Gastrocnemius medialis (tissue), 4 donors: ENCODE data around the gene SAMD11.

Source experiments
- POLR2A ChIP-seq, 2 donors: fragments of 450-650 bp; IDR thresholded peaks; one replicate each; pipeline ENCODE4 v1.6.1; 2017; ENCODE audit warnings: antibody characterized with exemption in 2 of 2, mild to moderate bottlenecking in 2 of 2, moderate library complexity in 2 of 2
- TF ChIP-seq, protein P1 (sequence below), 5 experiments: fragments of 450-650 bp in 3 of 5; fragments of 200-600 bp in 2 of 5; sonication (generic) in 2 of 5; IDR thresholded peaks in 4 of 5; conservative IDR thresholded peaks in 1 of 5; 1 replicate in 4 of 5; 2 replicates in 1 of 5; pipeline ENCODE4 v1.5.1; 2016 to 2019; ENCODE audit warnings: antibody characterized with exemption in 5 of 5, mild to moderate bottlenecking in 3 of 5, moderate library complexity in 3 of 5

DNA sequence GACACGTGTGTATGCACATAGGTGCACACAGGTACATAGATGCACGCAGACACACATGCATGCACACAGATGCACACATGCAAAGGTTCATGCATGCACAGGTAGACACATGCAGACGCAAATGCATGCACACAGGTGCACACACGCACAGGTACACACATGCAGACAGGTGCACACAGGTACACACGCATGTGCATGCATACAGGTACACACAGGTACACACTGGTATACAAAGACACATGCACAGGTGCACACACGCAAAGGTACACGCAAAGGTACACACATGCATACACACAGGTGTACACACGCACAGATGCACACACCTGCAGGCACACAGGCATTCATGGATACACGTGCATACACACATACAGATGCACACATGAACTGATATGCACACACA is 26.5 kb downstream of the SAMD11 start:
- TF ChIP-seq, protein P1, sequence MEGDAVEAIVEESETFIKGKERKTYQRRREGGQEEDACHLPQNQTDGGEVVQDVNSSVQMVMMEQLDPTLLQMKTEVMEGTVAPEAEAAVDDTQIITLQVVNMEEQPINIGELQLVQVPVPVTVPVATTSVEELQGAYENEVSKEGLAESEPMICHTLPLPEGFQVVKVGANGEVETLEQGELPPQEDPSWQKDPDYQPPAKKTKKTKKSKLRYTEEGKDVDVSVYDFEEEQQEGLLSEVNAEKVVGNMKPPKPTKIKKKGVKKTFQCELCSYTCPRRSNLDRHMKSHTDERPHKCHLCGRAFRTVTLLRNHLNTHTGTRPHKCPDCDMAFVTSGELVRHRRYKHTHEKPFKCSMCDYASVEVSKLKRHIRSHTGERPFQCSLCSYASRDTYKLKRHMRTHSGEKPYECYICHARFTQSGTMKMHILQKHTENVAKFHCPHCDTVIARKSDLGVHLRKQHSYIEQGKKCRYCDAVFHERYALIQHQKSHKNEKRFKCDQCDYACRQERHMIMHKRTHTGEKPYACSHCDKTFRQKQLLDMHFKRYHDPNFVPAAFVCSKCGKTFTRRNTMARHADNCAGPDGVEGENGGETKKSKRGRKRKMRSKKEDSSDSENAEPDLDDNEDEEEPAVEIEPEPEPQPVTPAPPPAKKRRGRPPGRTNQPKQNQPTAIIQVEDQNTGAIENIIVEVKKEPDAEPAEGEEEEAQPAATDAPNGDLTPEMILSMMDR (IDR thresholded peaks at IDR 0.05 in 4 of 5, conservative IDR thresholded peaks at IDR 0.05 in 1 of 5), result no peak
- no peak for TF ChIP-seq POLR2A (IDR thresholded peaks at IDR 0.05)
